ENCODE results near the gene RIC3. TPM values are rescaled to one million over a fixed set of nuclear protein-coding genes. Genes with fewer than 3 reads are reported as not detected.
A peak's percentile ranks its signal among the peaks of the same experiment; 100 is the strongest.

The RIC3 gene
- 4.7 TPM for total RNA-seq

- ATAC-seq = peak; percentile 69
These were observed at the start of gene RIC3 for GRCh38 chr11:8168485-8169257. TSS of gene RIC3 (minus strand) at chr11:8169025. CDS start at chr11:8168989, 36 bp downstream.

- ATAC-seq = no peak
These were observed 49.6 kb upstream of the RIC3 start for GRCh38 chr11:8218409-8218808.

GRCh38 chr11:8217926-8218325, 49.1 kb upstream of the RIC3 start:
- ATAC-seq = no peak

- ATAC-seq = no peak
These were observed 48.3 kb upstream of the RIC3 start for GRCh38 chr11:8217136-8217535.

GRCh38 chr11:8213376-8213775, 44.6 kb upstream of the RIC3 start:
- ATAC-seq = peak; percentile 33

- ATAC-seq = no peak
These were observed 40.5 kb upstream of the RIC3 start for GRCh38 chr11:8209208-8209807.

GRCh38 chr11:8207080-8208000, 38.5 kb upstream of the RIC3 start:
- ATAC-seq = no peak

GRCh38 chr11:8206251-8207079, 37.6 kb upstream of the RIC3 start:
- ATAC-seq = no peak

GRCh38 chr11:8205566-8205965, 36.7 kb upstream of the RIC3 start:
- ATAC-seq = no peak

- no peak for ATAC-seq
These were observed 35.8 kb upstream of the RIC3 start for GRCh38 chr11:8204596-8204995.

- ATAC-seq = no peak
These were observed 35.2 kb upstream of the RIC3 start for GRCh38 chr11:8204025-8204424.

- ATAC-seq = no peak
These were observed 34.5 kb upstream of the RIC3 start for GRCh38 chr11:8203414-8203715.

GRCh38 chr11:8202516-8203413, 33.9 kb upstream of the RIC3 start:
- no peak for ATAC-seq

GRCh38 chr11:8201644-8202365, 33.0 kb upstream of the RIC3 start:
- no peak for ATAC-seq

GRCh38 chr11:8199676-8200075, 30.9 kb upstream of the RIC3 start:
- no peak for ATAC-seq

- no peak for ATAC-seq
These were observed 27.9 kb upstream of the RIC3 start for GRCh38 chr11:8196749-8197148.

GRCh38 chr11:8194956-8195355, 26.1 kb upstream of the RIC3 start:
- no peak for ATAC-seq

GRCh38 chr11:8192896-8193209, 24.0 kb upstream of the RIC3 start:
- peak; percentile 31 for ATAC-seq

GRCh38 chr11:8192016-8192895, 23.4 kb upstream of the RIC3 start:
- peak; percentile 88 for ATAC-seq

GRCh38 chr11:8190431-8190830, 21.6 kb upstream of the RIC3 start:
- ATAC-seq = no peak

Measured in esophagus mucosa (tissue), 1 donor.